Right ventricle myocardium superior (tissue), 1 donor: ENCODE measurements around the gene COL16A1. TPM values are rescaled to one million over a fixed set of nuclear protein-coding genes. Genes with fewer than 3 reads are reported as not detected.

Experiments used
- ATAC-seq: fragments of 200-7000 bp; cut with Tn5 transposase; one replicate; pipeline ENCODE4 v1.9.1; 2020; ENCODE audit warnings: mild to moderate bottlenecking; ENCODE audit not compliant: poor library complexity
- DNase-seq: peaks from one replicate; pipeline ENCODE4 v3.0.0-alpha.2; 2020
- intact Hi-C: fragments of 100-400 bp; cut with DNase I; formaldehyde crosslinking; loops from one replicate; pipeline ENCODE4 v1.11.2; 2022
- total RNA-seq: library from RNA; stranded (reverse); fragmentation: NEBNext Ultra II Directional; extraction: Animal tissue kit (Norgen Biotek cat#: 25700); gene quantifications from one replicate; pipeline ENCODE4 v1.2.1, GENCODE V29; 2021
- donor health status: DM: no; HTN: yes; CAD: no; lungs with severe emphysema.

Gene COL16A1
- total RNA-seq, 1 donor from 2014 or later: 10.9 TPM

GRCh38 chr1:31694069-31694963 is 9.5 kb downstream of the COL16A1 start:
- no peak for DNase-seq
- intact Hi-C loops: no loop called here
- ATAC-seq: no peak

GRCh38 chr1:31693231-31693630 is 10.6 kb downstream of the COL16A1 start:
- no peak for ATAC-seq
- no peak for DNase-seq
- intact Hi-C loops: no loop called here

- DNase-seq (no peak), ATAC-seq (no peak)
- intact Hi-C loops: no loop called here
Observed at GRCh38 chr1:31691951-31692350, 11.9 kb downstream of the COL16A1 start.

- ATAC-seq (no peak), DNase-seq (no peak)
- intact Hi-C loops: no loop called here
Observed at GRCh38 chr1:31691446-31691845, 12.4 kb downstream of the COL16A1 start.

DNA sequence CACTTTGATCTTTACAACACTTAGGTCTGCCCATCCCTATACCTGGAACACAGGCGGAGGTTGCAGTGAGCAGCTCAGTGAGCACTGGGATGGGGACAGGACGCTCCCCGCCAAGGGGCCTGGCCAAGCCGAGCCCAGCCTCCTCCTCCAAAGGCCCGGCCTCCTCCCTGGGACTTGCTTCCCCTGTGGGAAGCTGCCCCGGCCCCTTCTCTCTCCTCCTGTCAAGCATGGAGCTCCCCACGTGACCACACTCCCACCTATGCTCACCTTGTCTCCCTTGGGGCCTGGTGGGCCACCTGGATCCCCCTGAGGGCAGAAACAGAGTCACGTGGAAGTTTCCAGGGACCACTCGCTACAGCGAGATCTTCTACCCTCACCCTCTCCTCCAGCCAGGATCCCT is 12.9 kb downstream of the COL16A1 start:
- no peak for ATAC-seq
- intact Hi-C loops: no loop called here
- DNase-seq: no peak

DNA sequence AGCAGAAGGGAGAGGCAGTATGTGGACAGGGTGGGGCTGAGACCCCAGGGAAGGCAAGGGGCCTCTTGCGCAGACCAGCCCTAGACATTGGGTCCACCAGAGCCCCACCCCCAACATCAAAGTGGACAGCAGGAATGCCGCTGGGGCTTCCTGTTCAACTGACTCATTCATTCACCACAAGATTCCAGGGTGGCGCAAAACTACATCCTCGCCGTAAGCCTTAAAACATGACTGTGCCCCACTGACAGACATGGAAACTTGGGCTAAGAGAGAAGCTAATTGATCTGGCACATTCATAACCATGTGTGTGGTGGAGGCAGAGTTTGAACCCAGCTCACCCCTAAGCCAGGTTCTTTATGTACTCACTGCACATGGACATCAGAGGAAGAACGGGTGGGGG is 14.0 kb downstream of the COL16A1 start:
- ATAC-seq (no peak), DNase-seq (no peak)
- intact Hi-C loops: no loop called here

- intact Hi-C loops: no loop called here
- no peak for ATAC-seq
Observed at GRCh38 chr1:31689379-31689778, 14.4 kb downstream of the COL16A1 start.

GRCh38 chr1:31688233-31688918 is 15.4 kb downstream of the COL16A1 start:
- ATAC-seq: no peak
- intact Hi-C loops: no loop called here
- DNase-seq: no peak

More at GRCh38 chr1:31689379-31689778, 14.4 kb downstream of the COL16A1 start:
- no peak for DNase-seq

- ATAC-seq: no peak
Observed at GRCh38 chr1:31687601-31688000, 16.2 kb downstream of the COL16A1 start.

GRCh38 chr1:31685795-31686194 is 18.0 kb downstream of the COL16A1 start:
- DNase-seq (no peak), ATAC-seq (no peak)
- intact Hi-C loops: no loop called here

More at GRCh38 chr1:31687601-31688000, 16.2 kb downstream of the COL16A1 start:
- intact Hi-C loops: no loop called here
- DNase-seq: no peak

GRCh38 chr1:31683997-31684396 is 19.8 kb downstream of the COL16A1 start:
- ATAC-seq (peak; percentile 51), DNase-seq (no peak)
- intact Hi-C loops: no loop called here

- intact Hi-C loops: no loop called here
- ATAC-seq (no peak), DNase-seq (no peak)
Observed at GRCh38 chr1:31681415-31681814, 22.4 kb downstream of the COL16A1 start.

DNA sequence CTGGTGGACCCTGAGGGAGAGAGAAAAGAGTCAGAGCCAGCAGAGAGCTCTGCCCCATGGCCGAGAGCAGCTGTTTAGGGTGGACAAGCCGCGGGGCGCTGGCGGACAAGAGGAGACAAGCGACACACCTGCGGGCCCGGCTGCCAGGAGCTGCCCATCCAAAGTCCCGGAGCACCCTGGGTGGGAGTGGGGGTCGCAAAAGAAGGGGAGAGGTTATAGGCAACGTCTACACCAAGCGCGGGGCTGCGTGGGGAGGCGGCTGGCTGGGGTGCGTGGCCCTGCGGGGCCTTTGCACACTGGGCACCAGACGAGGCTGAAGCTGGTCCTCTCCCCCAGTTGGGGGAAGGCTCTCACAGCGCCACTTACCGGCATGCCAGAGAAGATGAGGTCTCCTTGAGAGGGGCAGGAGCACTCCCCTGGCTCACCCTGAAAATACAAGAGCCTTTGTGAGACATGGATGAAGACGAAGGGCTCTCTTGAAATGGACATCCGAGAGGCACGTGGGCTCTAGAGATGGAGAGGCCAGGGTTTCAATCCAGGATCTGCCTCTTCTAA is 24.1 kb downstream of the COL16A1 start:
- intact Hi-C loops: loop anchor here (5.0 kb wide), 1 partner anchor 33 kb away; no protein-coding TSS in a partner anchor
- ATAC-seq: no peak

DNA sequence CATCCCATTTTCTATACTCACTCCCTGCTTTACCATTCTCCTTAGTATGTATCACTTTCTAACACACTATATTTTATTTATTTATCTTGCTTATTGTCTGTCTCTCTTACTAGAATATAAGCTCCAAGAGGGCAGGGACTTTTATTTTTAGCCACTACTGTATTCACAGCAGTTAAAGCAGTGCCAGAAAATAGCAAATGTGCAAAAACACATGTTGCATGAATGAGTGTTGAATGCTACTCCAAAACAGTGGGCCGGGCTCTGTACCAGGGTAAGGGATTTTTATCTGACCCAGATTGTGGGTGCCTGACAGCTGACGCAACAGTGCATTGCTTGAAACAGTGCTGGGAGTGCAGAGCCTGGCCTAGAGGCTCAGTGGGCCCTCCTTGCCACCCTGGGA is 24.7 kb downstream of the COL16A1 start:
- intact Hi-C loops: loop anchor here (5.0 kb wide), 1 partner anchor 33 kb away; no protein-coding TSS in a partner anchor
- ATAC-seq: no peak
- DNase-seq: no peak

More for the DNA sequence above, 24.1 kb downstream of the COL16A1 start:
- no peak for DNase-seq

DNA sequence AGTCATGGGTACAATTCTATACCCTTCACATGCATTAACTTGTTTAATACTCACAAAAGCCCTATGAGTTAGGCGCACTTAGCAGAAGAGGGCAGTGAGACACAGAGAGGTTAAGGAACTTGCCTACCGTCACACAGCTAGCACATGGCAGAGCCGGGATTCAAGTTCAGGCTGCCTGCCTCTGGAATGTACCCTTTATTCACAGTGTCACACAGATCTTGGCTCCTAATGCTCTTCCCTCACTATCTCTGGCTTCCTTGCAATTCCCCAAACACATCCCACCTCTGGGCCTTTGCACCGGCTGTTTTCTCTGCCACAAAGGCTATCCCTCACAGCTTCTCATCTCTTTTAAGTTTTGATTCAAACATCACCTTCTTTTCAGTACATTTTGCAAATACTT is 25.1 kb downstream of the COL16A1 start:
- intact Hi-C loops: loop anchor here (5.0 kb wide), 1 partner anchor 34 kb away; no protein-coding TSS in a partner anchor
- ATAC-seq: no peak
- DNase-seq: no peak

GRCh38 chr1:31677949-31678348 is 25.9 kb downstream of the COL16A1 start:
- ATAC-seq (no peak), DNase-seq (no peak)
- intact Hi-C loops: loop anchor here (5.0 kb wide), 1 partner anchor 34 kb away; no protein-coding TSS in a partner anchor

DNA sequence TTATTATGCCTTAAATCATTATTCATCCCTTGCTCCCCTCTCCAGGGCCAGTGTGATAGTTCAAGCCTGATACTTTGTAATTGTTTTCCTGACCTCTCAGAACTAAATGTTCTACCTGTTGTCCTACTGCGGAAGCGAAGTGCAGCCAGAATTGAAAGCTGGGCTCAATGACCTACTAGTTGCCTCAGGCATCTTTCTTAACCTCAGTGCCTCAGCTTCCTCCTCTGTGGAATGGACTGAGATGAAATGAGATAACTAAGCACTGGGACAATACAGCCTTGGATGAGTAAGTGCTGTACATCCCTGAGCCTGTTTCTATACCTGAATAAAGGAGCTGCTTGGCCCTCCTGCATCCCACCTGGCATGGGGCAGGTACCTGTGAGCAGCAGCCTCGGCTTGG is 26.4 kb downstream of the COL16A1 start:
- DNase-seq (no peak), ATAC-seq (no peak)
- intact Hi-C loops: loop anchor here (5.0 kb wide), 1 partner anchor 35 kb away; no protein-coding TSS in a partner anchor

DNA sequence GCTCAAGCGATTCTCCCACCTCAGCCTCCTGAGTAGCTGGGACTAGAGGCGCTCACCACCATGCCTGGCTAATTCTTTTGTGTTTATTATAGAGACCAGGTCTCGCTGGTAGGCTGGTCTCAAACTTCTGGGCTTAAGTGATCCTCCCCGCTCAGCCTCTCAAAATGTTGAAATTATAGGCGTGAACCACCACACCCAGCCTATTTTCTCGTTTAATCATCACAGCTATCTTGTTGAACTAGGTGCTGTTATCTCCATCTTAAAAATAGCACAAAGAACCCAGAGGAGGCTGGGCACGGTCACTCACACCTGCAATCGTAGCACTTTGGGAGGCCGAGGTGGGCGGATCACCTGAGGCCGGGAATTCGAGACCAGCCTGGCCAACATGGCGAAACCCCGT is 28.1 kb downstream of the COL16A1 start:
- intact Hi-C loops: loop anchor here (5.0 kb wide), 1 partner anchor 37 kb away; no protein-coding TSS in a partner anchor
- no peak for ATAC-seq
- DNase-seq: no peak

DNA sequence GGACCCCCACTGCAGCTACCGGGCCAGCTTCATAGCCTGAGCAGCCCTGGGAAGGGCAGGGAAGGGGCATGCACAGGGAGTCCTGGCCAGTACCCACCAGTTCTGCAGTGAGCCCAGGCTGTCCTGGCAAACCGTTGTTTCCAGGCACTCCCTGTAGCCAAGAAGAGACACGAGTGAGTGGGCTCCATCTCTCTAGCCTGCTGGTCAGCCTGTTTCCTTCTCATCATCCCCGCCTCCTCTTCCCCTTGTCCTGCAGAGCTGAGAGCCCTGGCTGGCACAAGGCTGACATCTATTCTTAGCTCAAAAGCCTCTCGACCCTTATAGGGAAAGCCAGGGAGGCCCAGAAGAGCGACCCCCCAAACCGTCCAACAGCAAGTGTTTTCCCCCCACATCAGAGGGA is 28.7 kb downstream of the COL16A1 start:
- intact Hi-C loops: loop anchor here (5.0 kb wide), 1 partner anchor 37 kb away; no protein-coding TSS in a partner anchor
- DNase-seq (no peak), ATAC-seq (peak; percentile 67)
